ENCODE data around the gene KRT83.
"Not testable (repeated sequence)": the region's sequence is repeated elsewhere in the genome, so short reads cannot be mapped to it uniquely, and the experiment has no call there.

KRT83 gene

GRCh38 chr12:52352951-52353350 lies 31.8 kb upstream of the KRT83 start:
- no peak for DNase-seq

DNA sequence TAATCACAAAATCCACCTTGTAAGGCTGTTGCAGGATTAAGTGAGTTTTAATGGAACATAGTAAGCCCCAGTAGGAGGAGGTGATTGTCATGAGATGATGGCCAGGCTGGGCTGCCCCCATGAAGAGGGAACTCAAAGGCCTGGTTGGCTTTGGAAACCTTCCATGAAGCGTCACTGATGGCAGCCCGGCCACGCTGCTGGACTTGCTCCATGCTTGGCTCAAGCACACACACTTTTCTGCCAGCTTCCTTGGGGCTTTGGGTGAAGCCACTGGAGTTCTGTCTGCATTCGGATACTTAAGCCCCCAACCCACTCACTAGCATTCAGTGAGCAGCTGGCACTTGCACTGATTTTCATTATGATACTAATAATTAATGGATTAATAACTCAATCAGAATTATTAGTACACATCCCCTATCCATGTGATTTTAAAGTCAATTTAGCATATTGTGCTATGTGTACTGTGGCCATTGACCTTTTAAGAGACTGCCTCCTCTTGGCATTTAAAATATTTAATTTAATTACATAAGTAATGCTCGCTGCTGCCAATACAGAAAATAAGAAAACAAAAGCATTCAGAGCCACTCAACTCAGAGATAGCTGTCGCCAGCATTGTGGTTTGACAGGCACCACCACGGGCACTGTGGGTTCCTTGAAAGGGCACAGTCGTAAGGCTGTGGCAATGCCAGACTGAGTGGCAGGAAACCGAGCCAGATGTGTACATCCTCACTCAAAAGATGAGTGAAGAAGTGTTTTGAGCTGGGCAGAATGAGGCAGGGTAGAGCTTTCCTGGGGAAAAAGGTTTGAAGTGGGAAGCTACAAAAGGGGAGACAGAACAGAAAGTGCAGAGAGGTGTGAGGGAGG lies 30.2 kb upstream of the KRT83 start:
- DNase-seq = peak; percentile 24 to 40

DNA sequence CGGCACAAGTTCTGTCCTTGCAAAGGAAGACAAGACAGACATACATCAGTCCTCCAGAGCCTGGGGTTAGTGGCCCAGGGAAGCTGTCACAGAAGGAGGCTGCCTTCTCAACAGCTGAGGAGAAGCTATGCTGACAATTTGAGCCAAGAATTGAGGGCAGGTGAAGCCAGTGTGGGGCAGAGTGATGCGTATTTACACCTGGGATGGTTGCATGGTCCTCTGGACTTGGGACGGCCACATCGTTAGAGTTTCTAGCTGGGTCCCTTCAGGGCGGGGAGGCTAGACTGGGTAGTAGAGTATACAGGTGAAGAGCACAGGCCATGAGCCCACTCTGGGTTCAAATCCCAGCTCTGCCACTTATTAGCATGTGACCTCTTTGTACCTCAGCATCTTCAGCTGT lies 29.6 kb upstream of the KRT83 start:
- DNase-seq = no peak

DNA sequence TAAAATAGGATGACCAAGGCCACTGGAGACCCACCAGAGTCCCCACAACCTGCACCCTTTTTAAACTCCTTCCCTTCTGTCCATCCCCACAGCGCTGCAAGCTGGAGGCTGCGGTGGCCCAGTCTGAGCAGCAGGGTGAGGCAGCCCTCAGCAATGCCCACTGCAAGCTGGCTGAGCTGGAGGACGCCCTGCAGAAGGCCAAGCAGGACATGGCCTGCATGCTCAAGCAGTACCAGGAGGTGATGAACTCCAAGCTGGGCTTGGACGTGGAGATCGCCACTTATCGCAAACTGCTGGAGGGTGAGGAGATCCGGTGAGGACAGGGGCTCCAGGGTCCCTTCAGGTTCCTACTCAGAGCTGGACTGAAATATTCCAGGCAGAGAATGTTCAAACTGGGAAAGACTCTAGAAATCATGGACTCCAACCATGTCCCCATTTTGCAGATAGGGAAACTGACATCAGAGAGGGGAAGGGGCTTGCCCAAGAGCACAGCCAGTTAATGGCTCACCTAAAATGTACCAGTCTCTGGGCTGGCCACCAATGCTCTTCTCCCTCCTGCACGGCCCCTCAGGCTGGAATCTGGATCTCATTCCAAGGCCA lies 28.9 kb upstream of the KRT83 start:
- no peak for DNase-seq

GRCh38 chr12:52349196-52349595 lies 28.0 kb upstream of the KRT83 start:
- no peak for DNase-seq

DNA sequence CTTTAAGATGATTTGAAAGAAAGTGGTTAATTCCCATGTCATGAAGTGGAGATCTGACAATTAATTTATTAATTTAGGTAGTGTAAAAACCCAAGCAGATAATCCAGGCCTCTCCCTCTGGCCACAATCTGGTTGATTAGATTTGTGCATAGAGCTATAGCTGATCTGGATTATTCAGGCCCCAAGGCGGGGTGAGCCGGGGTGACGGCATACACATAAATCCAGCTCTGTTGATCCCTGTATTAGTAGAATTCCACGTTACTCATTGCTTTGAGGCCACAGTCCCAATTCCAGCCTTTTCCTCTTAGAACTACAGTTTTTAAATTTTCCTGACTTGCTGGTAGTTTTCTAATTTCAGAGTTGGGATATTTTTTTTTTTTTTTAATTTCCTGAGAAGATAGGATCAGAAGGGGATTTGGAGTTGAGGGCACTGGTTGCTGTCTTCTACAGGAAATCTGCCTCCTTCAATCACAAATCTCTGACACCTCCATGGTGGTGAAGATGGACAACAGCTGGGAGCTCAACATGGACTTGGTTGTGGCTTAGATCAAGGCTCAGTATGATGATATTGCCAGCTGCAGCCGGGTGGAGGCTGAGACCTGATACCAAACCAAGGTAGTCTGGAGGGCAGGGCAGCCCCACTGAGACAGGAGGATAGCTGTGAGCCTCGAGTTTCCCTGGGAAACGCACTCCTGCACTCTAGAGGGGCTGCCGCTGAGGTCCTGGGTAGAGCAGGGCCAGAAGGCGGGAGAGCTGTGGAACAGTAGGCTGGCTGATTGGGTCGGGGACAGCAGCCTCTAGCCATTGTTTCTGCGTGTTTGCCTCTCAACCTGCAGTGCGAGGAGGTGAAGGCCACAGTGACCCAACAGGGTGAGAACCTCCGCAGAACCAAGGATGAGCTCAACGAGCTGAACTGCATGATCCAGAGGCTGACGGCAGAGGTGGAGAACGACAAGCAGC lies 26.6 kb upstream of the KRT83 start:
- DNase-seq = no peak

DNA sequence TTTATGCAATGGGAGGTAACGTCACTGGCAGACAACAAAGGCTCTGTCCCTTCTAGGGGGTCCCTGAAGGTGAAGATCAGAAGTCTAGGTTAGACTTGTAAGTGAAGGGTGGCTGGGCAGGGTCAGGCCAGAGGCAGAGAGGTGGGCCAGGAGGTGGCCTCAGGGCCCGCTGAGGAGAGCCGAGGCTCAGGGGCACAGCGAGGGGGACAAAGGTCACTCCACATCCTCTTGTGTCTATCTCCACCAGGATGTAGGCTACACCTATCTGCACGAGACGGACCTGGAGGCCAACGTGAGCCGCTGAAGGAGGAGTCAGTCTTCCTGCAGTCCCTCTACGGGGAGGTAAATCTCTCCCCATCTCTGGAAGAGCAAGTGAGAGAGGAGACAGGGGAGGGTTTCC lies 25.8 kb upstream of the KRT83 start:
- no peak for DNase-seq

GRCh38 chr12:52346593-52346992 lies 25.4 kb upstream of the KRT83 start:
- DNase-seq = no peak

DNA sequence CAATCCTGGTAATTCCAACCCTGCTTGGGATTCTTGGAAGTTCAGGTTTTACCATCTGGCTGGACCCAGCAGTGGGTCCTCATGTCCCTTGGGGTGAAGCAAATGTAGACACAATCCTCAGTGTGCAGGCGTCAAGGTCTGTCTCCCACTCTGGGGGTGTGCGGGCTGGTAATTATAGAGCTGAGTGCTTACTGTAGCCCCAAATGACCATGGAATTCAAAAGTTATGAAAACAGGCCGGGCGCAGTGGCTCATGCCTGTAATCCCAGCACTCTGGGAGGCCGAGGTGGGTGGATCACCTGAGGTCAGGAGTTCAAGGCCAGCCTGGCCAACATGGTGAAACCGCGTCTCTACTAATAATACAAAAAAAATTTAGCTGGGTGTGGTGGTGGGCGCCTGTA lies 23.8 kb upstream of the KRT83 start:
- not testable (repeated sequence) for DNase-seq

- no peak for DNase-seq
These were observed 22.9 kb upstream of the KRT83 start for GRCh38 chr12:52344111-52344510.

GRCh38 chr12:52343550-52343949 lies 22.4 kb upstream of the KRT83 start:
- DNase-seq = no peak

DNA sequence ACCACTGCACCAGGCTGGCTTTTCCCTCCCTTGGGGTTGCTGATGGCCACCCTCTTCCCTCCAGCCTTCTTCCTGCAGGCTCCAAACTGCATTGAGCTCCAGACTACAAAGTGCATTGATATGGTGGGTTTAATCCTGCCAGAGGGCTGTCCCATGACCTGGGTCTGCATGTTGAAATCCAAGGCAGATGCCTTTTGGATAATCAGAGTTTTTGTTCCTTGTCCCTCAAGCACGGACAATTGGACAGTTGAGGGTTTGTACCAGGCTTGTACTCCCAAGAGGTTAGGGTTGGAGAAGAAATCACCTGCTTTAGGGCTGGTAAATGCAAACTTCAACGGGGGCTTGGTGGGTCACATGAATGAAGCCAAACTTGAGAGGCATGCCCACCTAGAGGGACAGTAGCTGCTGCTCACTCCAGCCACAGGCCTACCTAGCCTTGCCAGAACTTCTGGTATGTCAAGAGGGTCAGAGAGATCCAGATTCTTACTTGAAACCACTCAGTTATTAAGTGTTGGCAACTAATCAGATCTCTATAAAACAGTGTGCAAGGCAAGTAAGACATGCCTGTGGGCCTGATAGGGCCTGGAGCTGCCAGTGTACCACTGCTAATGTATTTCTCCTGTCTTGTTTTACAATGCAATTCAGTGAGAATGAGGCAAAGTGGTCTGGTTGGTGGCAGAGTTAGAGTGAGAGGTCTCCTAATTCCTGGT lies 21.7 kb upstream of the KRT83 start:
- no peak for DNase-seq

DNA sequence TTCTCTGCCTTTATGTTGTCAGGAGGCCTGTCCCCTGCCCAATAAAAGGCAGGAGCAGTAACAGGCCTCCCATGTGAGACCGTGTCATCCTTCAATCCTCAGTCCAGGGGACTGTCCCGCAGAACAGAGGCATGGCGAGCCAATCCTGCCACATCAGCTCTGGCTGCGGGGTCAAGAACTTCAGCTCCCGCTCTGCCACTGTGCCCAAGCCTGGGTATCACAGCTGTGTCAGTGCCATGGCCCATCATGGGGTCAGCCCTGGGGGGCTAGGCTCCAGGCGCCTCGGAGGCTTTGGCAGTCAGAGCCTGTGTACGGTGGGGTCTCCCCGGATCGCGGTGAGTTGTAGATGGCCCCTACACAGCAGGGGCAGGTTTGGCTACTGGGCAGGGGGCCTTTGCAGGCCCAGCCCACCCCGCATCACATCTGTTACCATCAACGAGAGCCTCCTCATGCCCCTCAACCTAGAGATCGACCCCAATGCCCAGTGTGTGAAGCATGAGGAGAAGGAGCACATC lies 19.9 kb upstream of the KRT83 start:
- DNase-seq = no peak

- DNase-seq = no peak
These were observed 17.2 kb upstream of the KRT83 start for GRCh38 chr12:52338241-52338960.

DNA sequence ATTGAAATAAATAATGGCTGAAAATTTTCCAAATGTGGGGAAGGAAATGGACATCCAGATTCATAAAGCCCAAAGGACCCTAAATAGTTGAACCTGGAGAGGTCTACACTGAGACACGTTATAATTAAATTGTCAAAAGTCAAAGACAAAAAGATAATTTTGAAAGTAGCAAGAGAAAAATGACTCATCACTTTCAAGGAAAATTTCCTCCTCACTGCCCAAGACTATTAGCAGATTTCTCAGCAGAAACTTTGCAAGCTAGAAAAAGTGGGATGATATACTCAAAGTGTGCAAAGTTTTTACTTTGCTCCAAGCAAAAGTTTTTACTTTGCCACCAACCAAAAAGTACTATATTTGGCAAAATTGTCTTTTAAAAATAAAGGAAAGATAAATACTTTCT lies 15.9 kb upstream of the KRT83 start:
- no peak for DNase-seq

DNA sequence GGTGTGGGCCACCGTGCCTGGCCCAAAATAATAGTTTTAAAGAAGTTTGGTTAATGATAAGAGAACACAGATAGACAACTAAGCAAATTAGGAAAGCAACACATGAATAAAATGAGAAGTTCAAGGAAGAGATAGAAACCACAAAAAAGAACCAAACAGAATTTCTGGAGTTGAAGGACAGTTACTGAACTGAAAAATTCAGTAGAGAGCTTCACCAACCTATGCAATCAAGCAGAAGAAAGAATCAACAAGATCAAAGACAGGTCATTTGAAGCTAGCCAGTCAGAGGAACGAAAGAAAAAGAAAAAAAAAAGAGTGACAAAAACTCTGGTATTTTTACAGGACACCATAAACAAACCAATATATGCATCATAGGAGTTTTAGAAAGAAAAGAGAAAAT lies 15.4 kb upstream of the KRT83 start:
- no peak for DNase-seq

GRCh38 chr12:52335598-52336262 lies 14.5 kb upstream of the KRT83 start:
- DNase-seq = no peak

GRCh38 chr12:52334185-52334584 lies 13.0 kb upstream of the KRT83 start:
- no peak for DNase-seq

- DNase-seq = no peak
These were observed 12.1 kb upstream of the KRT83 start for GRCh38 chr12:52333321-52333720.

GRCh38 chr12:52332381-52332780 lies 11.2 kb upstream of the KRT83 start:
- DNase-seq = no peak

- DNase-seq = no peak
These were observed 10.6 kb upstream of the KRT83 start for GRCh38 chr12:52331833-52332232.

Measured in stimulated activated CD4-positive, alpha-beta T cell treated with anti-CD3 and anti-CD28 coated beads, Interleukin-2, amount 100 ng/mL, for 24 hours (primary cell).